ENCODE results near the gene SPRYD3. TPM values are rescaled to one million over a fixed set of nuclear protein-coding genes. Genes with fewer than 3 reads are reported as not detected.

SPRYD3 gene
- total and polyA plus RNA-seq, 7 experiments from 2014 or later: 33.0 to 57.6 (median 46.8) TPM

GRCh38 chr12:53074283-53074998, 4.7 kb downstream of the SPRYD3 start:
- Histone ChIP-seq H3K27ac (ENCODE audit: low read depth, low read length) (no peak overlapping the region), H3K4me1 (ENCODE audit: control insufficient read depth in 2 of 2, insufficient read depth in 2 of 2, low read length in 2 of 2) (peaks cover 10 to 14% of the 10 kb centered on the region in 2 donors), H3K27me3 (ENCODE audit: control insufficient read depth in 2 of 2, insufficient read depth in 2 of 2, low read length in 2 of 2) (no peaks in the 10 kb centered on the region), H3K4me3 (ENCODE audit: low read length) (no peak overlapping the region), H3K9me3 (ENCODE audit: control insufficient read depth in 2 of 3, low read length in 3 of 3) (no peaks in the 10 kb centered on the region), H3K36me3 (ENCODE audit: control insufficient read depth in 2 of 3, insufficient read depth in 3 of 3, low read length in 3 of 3) (peaks cover 0 to 74% (median 15%) of the 10 kb centered on the region in 3 experiments)
- no peak for DNase-seq
- peaks cover 31 to 55% (median 49%) of the 10 kb centered on the region in 7 donors for H3K4me1 Mint-ChIP-seq
- H3K27ac Mint-ChIP-seq: peak overlapping the region in 1 of 9 donors; percentile 30
- no peak overlapping the region for H3K4me3 Mint-ChIP-seq
- no peaks in the 10 kb centered on the region for H3K27me3 Mint-ChIP-seq
- CTCF ChIA-PET: no interaction called here
- peaks cover 0 to 41% (median 21%) of the 10 kb centered on the region in 5 donors for H3K36me3 Mint-ChIP-seq
- no peak for ATAC-seq
- intact Hi-C loops (cut with micrococcal nuclease): no loop called here
- POLR2A ChIA-PET: no interaction called here
- no peaks in the 10 kb centered on the region for H3K9me3 Mint-ChIP-seq

DNA sequence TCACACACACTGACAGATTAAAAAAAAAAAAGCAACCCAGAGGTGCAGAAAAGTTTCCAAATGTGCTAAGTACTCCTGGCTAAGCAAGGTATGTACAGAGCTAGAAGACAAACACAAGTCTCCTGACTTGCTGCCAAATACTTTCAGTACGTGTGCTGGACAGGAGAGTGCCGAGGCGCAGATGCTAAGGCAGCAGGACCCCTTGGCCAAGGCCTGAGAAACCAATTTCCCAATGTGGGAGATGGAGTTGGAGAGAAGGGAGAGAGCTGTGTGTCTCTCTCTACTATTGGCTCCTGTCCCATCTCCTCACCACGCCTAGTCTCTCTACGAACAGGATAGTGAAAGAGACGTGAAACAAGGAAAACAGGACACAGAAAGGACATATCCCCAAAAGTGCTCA, 5.3 kb downstream of the SPRYD3 start:
- peak overlapping the region in 1 of 9 donors; percentile 30 for H3K27ac Mint-ChIP-seq
- no peak overlapping the region for H3K4me3 Mint-ChIP-seq
- H3K9me3 Mint-ChIP-seq: no peaks in the 10 kb centered on the region

GRCh38 chr12:53071591-53072551, 7.3 kb downstream of the SPRYD3 start:
- no peak overlapping the region for H3K27ac ChIP-seq (ENCODE audit: low read depth, low read length)
- H3K36me3 Mint-ChIP-seq: peaks cover 0 to 41% (median 21%) of the 10 kb centered on the region in 5 donors
- H3K9me3 ChIP-seq (ENCODE audit: control insufficient read depth in 2 of 3, low read length in 3 of 3): no peaks in the 10 kb centered on the region
- no peak overlapping the region for H3K4me3 Mint-ChIP-seq
- peaks cover 21 to 39% (median 27%) of the 10 kb centered on the region in 7 donors for H3K4me1 Mint-ChIP-seq
- DNase-seq (no peak), ATAC-seq (no peak)
- no peaks in the 10 kb centered on the region for H3K27me3 ChIP-seq (ENCODE audit: control insufficient read depth in 2 of 2, insufficient read depth in 2 of 2, low read length in 2 of 2)
- intact Hi-C loops (cut with micrococcal nuclease): no loop called here
- H3K27ac Mint-ChIP-seq: peak overlapping the region in 5 of 9 donors; percentile 2 to 79 (median 59)
- peaks cover 0 to 88% (median 15%) of the 10 kb centered on the region in 3 experiments for H3K36me3 ChIP-seq (ENCODE audit: control insufficient read depth in 2 of 3, insufficient read depth in 3 of 3, low read length in 3 of 3)
- ChIA-PET POLR2A (interaction anchor here (0.7 to 1.5 kb wide), 2 partner anchors 7 to 127 kb away, joined by 3 to 4 read pairs; partner anchors contain the start of gene SPRYD3), CTCF (interaction anchor here (0.6 to 1.6 kb wide), 3 partner anchors 19 to 273 kb away, joined by 3 to 4 read pairs (median 4); no protein-coding TSS in a partner anchor)
- H3K4me3 ChIP-seq (ENCODE audit: low read length): no peak overlapping the region
- H3K27me3 Mint-ChIP-seq: no peaks in the 10 kb centered on the region
- H3K4me1 ChIP-seq (ENCODE audit: control insufficient read depth in 2 of 2, insufficient read depth in 2 of 2, low read length in 2 of 2): no peaks in the 10 kb centered on the region
- no peaks in the 10 kb centered on the region for H3K9me3 Mint-ChIP-seq

More for the DNA sequence above, 5.3 kb downstream of the SPRYD3 start:
- ChIA-PET CTCF (no interaction called here), POLR2A (interaction anchor here (1.1 kb wide), 1 partner anchor 14 kb away, joined by 3 read pairs; no protein-coding TSS in a partner anchor)
- H3K36me3 Mint-ChIP-seq: peaks cover 0 to 41% (median 21%) of the 10 kb centered on the region in 5 donors
- ATAC-seq: no peak
- H3K27ac ChIP-seq (ENCODE audit: low read depth, low read length): no peak overlapping the region
- no peaks in the 10 kb centered on the region for H3K9me3 ChIP-seq (ENCODE audit: control insufficient read depth in 2 of 3, low read length in 3 of 3)
- no peaks in the 10 kb centered on the region for H3K27me3 ChIP-seq (ENCODE audit: control insufficient read depth in 2 of 2, insufficient read depth in 2 of 2, low read length in 2 of 2)
- H3K4me1 ChIP-seq (ENCODE audit: control insufficient read depth in 2 of 2, insufficient read depth in 2 of 2, low read length in 2 of 2): peaks cover 10 to 14% of the 10 kb centered on the region in 2 donors
- intact Hi-C loops (cut with micrococcal nuclease): no loop called here
- H3K4me3 ChIP-seq (ENCODE audit: low read length): no peak overlapping the region
- H3K27me3 Mint-ChIP-seq: no peaks in the 10 kb centered on the region
- peaks cover 31 to 55% (median 44%) of the 10 kb centered on the region in 7 donors for H3K4me1 Mint-ChIP-seq
- no peak for DNase-seq
- H3K36me3 ChIP-seq (ENCODE audit: control insufficient read depth in 2 of 3, insufficient read depth in 3 of 3, low read length in 3 of 3): peaks cover 0 to 78% (median 15%) of the 10 kb centered on the region in 3 experiments

- H3K4me3 Mint-ChIP-seq: no peak overlapping the region
- no peaks in the 10 kb centered on the region for H3K9me3 Mint-ChIP-seq
- POLR2A ChIA-PET: interaction anchor here (1.5 kb wide), 1 partner anchor 8 kb away, joined by 4 read pairs; the partner anchor contains the start of gene SPRYD3
- peak overlapping the region in 4 of 9 donors; percentile 13 to 47 (median 30) for H3K27ac Mint-ChIP-seq
- no peaks in the 10 kb centered on the region for H3K27me3 ChIP-seq (ENCODE audit: control insufficient read depth in 2 of 2, insufficient read depth in 2 of 2, low read length in 2 of 2)
- H3K36me3 Mint-ChIP-seq: peaks cover 0 to 35% (median 22%) of the 10 kb centered on the region in 5 donors
- H3K36me3 ChIP-seq (ENCODE audit: control insufficient read depth in 2 of 3, insufficient read depth in 3 of 3, low read length in 3 of 3): peaks cover 0 to 86% (median 15%) of the 10 kb centered on the region in 3 experiments
- intact Hi-C loops (cut with micrococcal nuclease): no loop called here
- ATAC-seq: no peak
- no peak overlapping the region for H3K4me3 ChIP-seq (ENCODE audit: low read length)
- no peak for DNase-seq
- no peaks in the 10 kb centered on the region for H3K9me3 ChIP-seq (ENCODE audit: control insufficient read depth in 2 of 3, low read length in 3 of 3)
- peaks cover 17 to 40% (median 24%) of the 10 kb centered on the region in 7 donors for H3K4me1 Mint-ChIP-seq
- H3K27ac ChIP-seq (ENCODE audit: low read depth, low read length): no peak overlapping the region
- H3K4me1 ChIP-seq (ENCODE audit: control insufficient read depth in 2 of 2, insufficient read depth in 2 of 2, low read length in 2 of 2): peaks cover 0 to 3% of the 10 kb centered on the region in 2 donors
- no peaks in the 10 kb centered on the region for H3K27me3 Mint-ChIP-seq
- CTCF ChIA-PET: interaction anchor here (0.7 to 1.6 kb wide), 2 partner anchors 31 to 274 kb away, joined by 3 to 4 read pairs; no protein-coding TSS in a partner anchor
Measured at GRCh38 chr12:53070877-53071492, 8.2 kb downstream of the SPRYD3 start.

- H3K27me3 ChIP-seq (ENCODE audit: control insufficient read depth in 2 of 2, insufficient read depth in 2 of 2, low read length in 2 of 2): no peaks in the 10 kb centered on the region
- Mint-ChIP-seq H3K27ac (peak overlapping the region in 3 of 9 donors; percentile 22 to 43 (median 31)), H3K4me1 (peaks cover 15 to 40% (median 23%) of the 10 kb centered on the region in 7 donors), H3K9me3 (no peaks in the 10 kb centered on the region), H3K4me3 (no peak overlapping the region), H3K27me3 (no peaks in the 10 kb centered on the region), H3K36me3 (peaks cover 0 to 34% (median 22%) of the 10 kb centered on the region in 5 donors)
- H3K27ac ChIP-seq (ENCODE audit: low read depth, low read length): no peak overlapping the region
- ATAC-seq: no peak
- CTCF ChIA-PET: interaction anchor here (0.7 to 8.1 kb wide), 3 partner anchors 29 to 275 kb away, joined by 3 to 100 read pairs (median 4); partner anchors contain the start of gene IGFBP6
- intact Hi-C loops (cut with micrococcal nuclease): loop anchor here in 1 of 2 donors (5.0 kb wide), 1 partner anchor 137 kb away; the partner anchor contains the start of gene ITGB7
- H3K4me3 ChIP-seq (ENCODE audit: low read length): no peak overlapping the region
- no peak for DNase-seq
- peaks cover 0 to 86% (median 14%) of the 10 kb centered on the region in 3 experiments for H3K36me3 ChIP-seq (ENCODE audit: control insufficient read depth in 2 of 3, insufficient read depth in 3 of 3, low read length in 3 of 3)
- peaks cover 0 to 3% of the 10 kb centered on the region in 2 donors for H3K4me1 ChIP-seq (ENCODE audit: control insufficient read depth in 2 of 2, insufficient read depth in 2 of 2, low read length in 2 of 2)
- no peaks in the 10 kb centered on the region for H3K9me3 ChIP-seq (ENCODE audit: control insufficient read depth in 2 of 3, low read length in 3 of 3)
- POLR2A ChIA-PET: interaction anchor here (1.5 kb wide), 1 partner anchor 9 kb away, joined by 4 read pairs; the partner anchor contains the start of gene SPRYD3
Measured at GRCh38 chr12:53069621-53070410, 9.4 kb downstream of the SPRYD3 start.

Data from naive thymus-derived CD4-positive, alpha-beta T cell (primary cell).